ENCODE results near the gene SDK1. TPM values are rescaled to one million over a fixed set of nuclear protein-coding genes. Genes with fewer than 3 reads are reported as not detected.
A peak's percentile ranks its signal among the peaks of the same experiment; 100 is the strongest.

Gene SDK1
- total RNA-seq, 1 donor from 2014 or later = 5.4 TPM

DNA sequence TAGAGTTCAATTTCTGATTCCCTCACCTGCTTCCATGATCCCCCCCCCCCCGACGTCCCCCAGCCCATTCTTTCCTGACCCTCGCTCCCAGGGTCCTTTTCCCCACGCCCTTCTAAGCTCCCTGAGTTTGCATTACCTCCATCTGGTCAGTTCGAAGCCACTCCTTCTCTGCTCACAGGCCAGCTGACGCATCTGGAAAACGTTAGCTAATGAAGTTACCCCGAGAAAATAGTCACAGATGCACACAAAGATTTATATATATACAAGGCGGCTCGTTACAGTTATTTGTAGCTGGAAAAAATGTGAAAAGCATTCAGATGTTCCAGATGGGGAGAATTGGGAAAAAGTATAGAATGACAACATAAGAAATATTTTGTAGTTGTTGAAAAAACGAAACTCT lies 751.1 kb downstream of the SDK1 start:
- peaks cover 7% of the 10 kb centered on the region for H3K9me3 Mint-ChIP-seq (ENCODE audit: unreplicated experiment)
- no peaks in the 10 kb centered on the region for H3K36me3 Mint-ChIP-seq (ENCODE audit: unreplicated experiment)
- no peak overlapping the region for H3K4me3 Mint-ChIP-seq (ENCODE audit: unreplicated experiment)
- DNase-seq (ENCODE audit: extremely low spot score, unreplicated experiment) = peak; percentile 21
- no peak for TF ChIP-seq CTCF (IDR thresholded peaks at IDR 0.05)
- H3K4me1 Mint-ChIP-seq (ENCODE audit: unreplicated experiment) = peaks cover 3% of the 10 kb centered on the region
- H3K27ac Mint-ChIP-seq (ENCODE audit: unreplicated experiment) = no peak overlapping the region
- H3K27me3 Mint-ChIP-seq (ENCODE audit: unreplicated experiment) = no peaks in the 10 kb centered on the region

DNA sequence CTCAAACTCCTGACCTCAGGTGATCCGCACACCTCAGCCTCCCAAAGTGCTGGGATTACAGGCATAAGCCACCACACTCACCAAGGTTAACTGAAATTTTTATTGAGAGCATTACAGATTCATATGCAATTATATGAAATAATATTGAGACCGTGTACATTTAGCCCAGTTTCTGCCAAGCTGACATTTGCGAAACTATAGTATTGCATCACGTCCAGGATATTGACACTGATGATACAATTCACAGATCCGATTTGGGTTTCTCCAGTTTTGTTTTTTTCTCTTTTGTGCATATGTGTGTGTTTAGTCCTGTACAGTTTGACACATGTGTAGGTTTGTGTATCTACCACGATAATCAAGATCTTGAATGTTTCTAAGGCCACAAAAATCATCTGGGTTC lies 753.1 kb downstream of the SDK1 start:
- no peaks in the 10 kb centered on the region for H3K36me3 Mint-ChIP-seq (ENCODE audit: unreplicated experiment)
- no peak for DNase-seq (ENCODE audit: extremely low spot score, unreplicated experiment)
- no peak overlapping the region for H3K4me3 Mint-ChIP-seq (ENCODE audit: unreplicated experiment)
- H3K27ac Mint-ChIP-seq (ENCODE audit: unreplicated experiment) = no peak overlapping the region
- TF ChIP-seq CTCF (IDR thresholded peaks at IDR 0.05) = no peak
- H3K4me1 Mint-ChIP-seq (ENCODE audit: unreplicated experiment) = peaks cover 6% of the 10 kb centered on the region
- peaks cover 22% of the 10 kb centered on the region for H3K9me3 Mint-ChIP-seq (ENCODE audit: unreplicated experiment)
- no peaks in the 10 kb centered on the region for H3K27me3 Mint-ChIP-seq (ENCODE audit: unreplicated experiment)

DNA sequence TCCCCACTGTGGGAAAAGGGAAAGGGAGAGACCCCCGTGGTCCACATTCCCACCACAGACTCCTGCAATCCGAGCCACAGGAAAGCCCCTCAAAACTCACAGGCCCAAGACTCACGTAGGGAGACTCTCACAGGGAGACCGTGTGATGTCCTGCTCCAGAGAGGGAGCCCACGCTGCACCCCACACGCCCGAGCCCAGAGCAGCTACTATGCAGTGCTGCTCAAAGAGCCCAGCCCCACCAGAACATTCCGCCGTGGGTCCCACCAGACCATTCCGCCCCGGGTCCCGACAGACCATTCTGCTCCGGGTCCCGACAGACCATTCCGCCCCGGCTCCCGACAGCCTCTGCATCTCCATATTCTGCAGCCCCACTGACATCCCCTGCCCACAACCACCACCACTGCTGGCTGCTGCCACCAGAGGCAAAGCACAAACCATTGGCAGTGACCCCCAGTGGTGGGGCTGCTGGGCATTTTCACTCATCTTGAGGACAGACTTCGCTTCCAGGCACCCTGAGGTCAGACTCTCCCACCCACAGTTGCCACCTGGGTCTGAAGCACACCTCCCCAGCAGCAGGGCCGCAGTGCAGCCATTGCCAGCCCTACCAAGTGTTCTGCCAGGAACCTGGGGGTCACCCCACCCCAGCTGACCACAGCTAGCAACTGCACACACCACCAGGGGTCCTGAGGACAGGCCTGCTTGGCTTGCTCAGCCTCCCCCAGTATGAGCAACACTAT lies 755.7 kb downstream of the SDK1 start:
- H3K27me3 Mint-ChIP-seq (ENCODE audit: unreplicated experiment) = no peaks in the 10 kb centered on the region
- H3K36me3 Mint-ChIP-seq (ENCODE audit: unreplicated experiment) = no peaks in the 10 kb centered on the region
- peaks cover 6% of the 10 kb centered on the region for H3K4me1 Mint-ChIP-seq (ENCODE audit: unreplicated experiment)
- H3K4me3 Mint-ChIP-seq (ENCODE audit: unreplicated experiment) = no peak overlapping the region
- H3K9me3 Mint-ChIP-seq (ENCODE audit: unreplicated experiment) = peaks cover 25% of the 10 kb centered on the region
- peak; percentile 84 for DNase-seq (ENCODE audit: extremely low spot score, unreplicated experiment)
- TF ChIP-seq CTCF (IDR thresholded peaks at IDR 0.05) = no peak
- H3K27ac Mint-ChIP-seq (ENCODE audit: unreplicated experiment) = no peak overlapping the region

DNA sequence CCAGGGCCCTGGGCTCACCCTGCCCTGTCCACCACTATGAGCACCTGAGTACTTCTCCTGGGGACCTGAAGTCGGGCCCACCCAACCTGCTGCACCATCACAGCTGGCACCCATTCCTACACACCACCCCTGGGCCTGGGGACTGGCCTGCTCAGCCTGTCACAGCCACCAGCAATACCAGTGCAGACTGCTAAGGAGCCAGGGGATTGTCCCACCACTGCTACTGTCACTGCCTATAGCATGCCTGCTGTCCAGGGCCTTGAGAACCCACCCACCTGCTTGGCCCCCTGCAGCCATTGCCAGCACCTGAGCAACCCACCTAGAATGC lies 756.2 kb downstream of the SDK1 start:
- Mint-ChIP-seq H3K27me3 (ENCODE audit: unreplicated experiment) (no peaks in the 10 kb centered on the region), H3K9me3 (ENCODE audit: unreplicated experiment) (peaks cover 28% of the 10 kb centered on the region), H3K36me3 (ENCODE audit: unreplicated experiment) (no peaks in the 10 kb centered on the region), H3K4me1 (ENCODE audit: unreplicated experiment) (peaks cover 4% of the 10 kb centered on the region), H3K4me3 (ENCODE audit: unreplicated experiment) (no peak overlapping the region), H3K27ac (ENCODE audit: unreplicated experiment) (no peak overlapping the region)
- peak; percentile 77 for DNase-seq (ENCODE audit: extremely low spot score, unreplicated experiment)
- TF ChIP-seq CTCF (IDR thresholded peaks at IDR 0.05) = no peak

DNA sequence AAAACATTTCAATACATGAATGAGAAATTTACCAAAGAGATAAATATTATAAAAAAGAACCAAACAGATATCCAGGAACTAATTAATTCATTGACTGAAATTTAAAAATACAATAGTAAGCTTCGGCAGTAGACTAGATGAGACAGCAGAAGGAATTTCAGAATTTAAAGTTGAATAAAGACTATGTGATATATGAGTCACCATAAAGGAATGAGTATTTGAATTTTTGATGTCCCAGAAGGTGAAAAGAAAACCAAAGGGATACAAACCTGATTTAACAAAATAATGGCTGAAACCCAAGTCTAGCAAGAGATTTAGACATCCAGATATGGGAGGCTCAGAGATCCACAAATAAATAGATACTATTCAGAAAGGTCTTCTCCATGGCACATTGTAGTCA lies 757.1 kb downstream of the SDK1 start:
- no peak for TF ChIP-seq CTCF (IDR thresholded peaks at IDR 0.05)
- no peaks in the 10 kb centered on the region for H3K27me3 Mint-ChIP-seq (ENCODE audit: unreplicated experiment)
- H3K9me3 Mint-ChIP-seq (ENCODE audit: unreplicated experiment) = peaks cover 34% of the 10 kb centered on the region
- DNase-seq (ENCODE audit: extremely low spot score, unreplicated experiment) = no peak
- H3K4me1 Mint-ChIP-seq (ENCODE audit: unreplicated experiment) = peaks cover 3% of the 10 kb centered on the region
- no peak overlapping the region for H3K4me3 Mint-ChIP-seq (ENCODE audit: unreplicated experiment)
- H3K27ac Mint-ChIP-seq (ENCODE audit: unreplicated experiment) = no peak overlapping the region
- H3K36me3 Mint-ChIP-seq (ENCODE audit: unreplicated experiment) = no peaks in the 10 kb centered on the region

Data from osteocyte (in vitro differentiated cells).